Osteoblast (primary cell): ENCODE measurements around the gene NTF3. TPM values are rescaled to one million over a fixed set of nuclear protein-coding genes. Genes with fewer than 3 reads are reported as not detected.

Experiments
- DNase-seq: peaks from one replicate; pipeline ENCODE4 v3.0.0; 2011; ENCODE audit warnings: low spot score, mixed read lengths; ENCODE audit not compliant: insufficient read length; ENCODE audit errors: missing footprints
- H2AFZ ChIP-seq: 2 replicates; pipeline ENCODE4 v1.6.0; 2011; ENCODE audit warnings: mild to moderate bottlenecking, low read length
- H3K27ac ChIP-seq: 2 replicates; pipeline ENCODE4 v1.5.1; 2011; ENCODE audit warnings: mild to moderate bottlenecking, low read depth, low read length, moderate library complexity
- H3K27me3 ChIP-seq: 2 replicates; pipeline ENCODE4 v1.6.0; 2012; ENCODE audit warnings: mild to moderate bottlenecking, control low read depth, inconsistent platforms, low read length, moderate library complexity; ENCODE audit not compliant: insufficient read depth
- H3K36me3 ChIP-seq: 2 replicates; pipeline ENCODE4 v1.5.1; 2011; ENCODE audit warnings: mild to moderate bottlenecking, low read length, control low read depth, moderate library complexity; ENCODE audit not compliant: insufficient read depth
- H3K4me1 ChIP-seq: 2 replicates; pipeline ENCODE4 v1.5.1; 2011; ENCODE audit warnings: mild to moderate bottlenecking, low read length, control low read depth, moderate library complexity; ENCODE audit not compliant: insufficient read depth
- H3K4me2 ChIP-seq: 2 replicates; pipeline ENCODE4 v1.6.0; 2011; ENCODE audit warnings: mild to moderate bottlenecking, low read length; ENCODE audit not compliant: insufficient read depth
- H3K4me3 ChIP-seq: fragments of 200-600 bp; sonication (generic); 3 replicates; pipeline ENCODE4 v1.5.1; 2012; ENCODE audit warnings: mild to moderate bottlenecking, low read length, inconsistent platforms; ENCODE audit not compliant: insufficient read depth
- H3K79me2 ChIP-seq: 2 replicates; pipeline ENCODE4 v1.6.0; 2012; ENCODE audit warnings: mild to moderate bottlenecking, low read length, control low read depth, inconsistent platforms; ENCODE audit not compliant: insufficient read depth
- H3K9me3 ChIP-seq: 2 replicates; pipeline ENCODE4 v1.5.1; 2011; ENCODE audit warnings: low read depth, low read length, control low read depth
- H4K20me1 ChIP-seq: 2 replicates; pipeline ENCODE4 v1.6.0; 2012; ENCODE audit warnings: mild to moderate bottlenecking, low read length, control low read depth; ENCODE audit not compliant: insufficient read depth
- CTCF ChIP-seq: IDR thresholded peaks from 2 replicates; pipeline ENCODE4 v1.5.1; 2011; ENCODE audit warnings: mild to moderate bottlenecking, low read depth, low read length, moderate library complexity; ENCODE audit errors: extremely low read depth
- total RNA-seq: library from RNA; depleted of rRNA; stranded (reverse); fragments of >200 nt; gene quantifications from 2 replicates; pipeline ENCODE4 v1.2.3, GENCODE V29; 2012

NTF3 gene
- total RNA-seq, 1 donor = 1.1 TPM

- no peak overlapping the region for H3K4me3 ChIP-seq
- no peaks in the 10 kb centered on the region for H4K20me1 ChIP-seq
- H3K79me2 ChIP-seq = no peaks in the 10 kb centered on the region
- H3K36me3 ChIP-seq = no peaks in the 10 kb centered on the region
- no peak overlapping the region for H3K4me2 ChIP-seq
- H3K27me3 ChIP-seq = peaks cover 65% of the 10 kb centered on the region
- no peak for DNase-seq
- no peaks in the 10 kb centered on the region for H3K9me3 ChIP-seq
- no peak for TF ChIP-seq CTCF
- H3K27ac ChIP-seq = no peak overlapping the region
- H3K4me1 ChIP-seq = no peaks in the 10 kb centered on the region
- H2AFZ ChIP-seq = no peak overlapping the region
Measured at GRCh38 chr12:5429741-5430557, 2.0 kb upstream of the NTF3 start.

DNA sequence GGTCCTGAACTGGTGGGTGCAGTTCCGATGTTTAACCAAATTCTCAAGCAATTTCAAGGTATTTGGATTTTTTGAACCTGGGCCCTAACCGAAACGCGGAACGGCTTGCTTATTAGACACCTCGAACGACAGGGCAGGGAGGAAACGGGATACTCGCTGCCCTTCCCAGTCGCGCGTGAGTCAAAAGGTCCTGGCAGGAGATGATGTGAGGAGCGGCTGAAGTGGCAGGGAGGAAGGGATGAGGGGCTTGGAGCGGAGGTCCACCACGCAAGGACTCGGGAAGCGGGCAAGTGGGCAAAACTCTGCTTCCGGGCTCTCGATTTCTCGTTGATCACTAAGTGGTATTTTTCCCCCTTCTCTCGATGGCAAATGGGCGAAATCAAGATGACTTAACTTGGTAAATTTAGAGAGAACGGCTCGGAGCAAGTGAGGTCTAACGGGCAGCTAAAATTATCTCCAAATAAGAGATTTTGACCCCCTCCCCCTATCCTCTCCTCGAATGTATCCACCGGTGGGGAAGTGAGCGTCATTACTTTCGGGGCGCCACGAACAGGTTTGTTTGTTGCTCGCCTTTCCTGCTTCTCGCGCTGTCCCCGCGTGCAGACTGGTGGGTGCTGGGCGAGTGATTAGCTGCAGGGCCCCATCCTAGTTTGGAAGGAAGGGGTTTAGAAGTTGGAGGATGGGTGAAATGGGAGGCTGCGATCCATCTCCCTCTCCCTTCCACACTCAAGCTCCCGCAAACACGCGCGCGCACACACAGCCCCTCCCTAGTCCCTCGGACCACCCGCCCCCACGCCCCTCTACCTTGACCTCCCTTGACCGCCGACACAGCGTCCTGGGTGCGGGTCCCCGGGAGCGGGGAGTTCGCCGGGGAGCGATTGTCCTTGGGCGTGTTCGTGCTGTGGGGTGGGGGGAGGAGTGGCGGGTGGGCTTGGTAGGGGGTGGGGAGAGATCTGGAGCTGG lies 986 bp upstream of the NTF3 start:
- TF ChIP-seq CTCF = no peak

DNA sequence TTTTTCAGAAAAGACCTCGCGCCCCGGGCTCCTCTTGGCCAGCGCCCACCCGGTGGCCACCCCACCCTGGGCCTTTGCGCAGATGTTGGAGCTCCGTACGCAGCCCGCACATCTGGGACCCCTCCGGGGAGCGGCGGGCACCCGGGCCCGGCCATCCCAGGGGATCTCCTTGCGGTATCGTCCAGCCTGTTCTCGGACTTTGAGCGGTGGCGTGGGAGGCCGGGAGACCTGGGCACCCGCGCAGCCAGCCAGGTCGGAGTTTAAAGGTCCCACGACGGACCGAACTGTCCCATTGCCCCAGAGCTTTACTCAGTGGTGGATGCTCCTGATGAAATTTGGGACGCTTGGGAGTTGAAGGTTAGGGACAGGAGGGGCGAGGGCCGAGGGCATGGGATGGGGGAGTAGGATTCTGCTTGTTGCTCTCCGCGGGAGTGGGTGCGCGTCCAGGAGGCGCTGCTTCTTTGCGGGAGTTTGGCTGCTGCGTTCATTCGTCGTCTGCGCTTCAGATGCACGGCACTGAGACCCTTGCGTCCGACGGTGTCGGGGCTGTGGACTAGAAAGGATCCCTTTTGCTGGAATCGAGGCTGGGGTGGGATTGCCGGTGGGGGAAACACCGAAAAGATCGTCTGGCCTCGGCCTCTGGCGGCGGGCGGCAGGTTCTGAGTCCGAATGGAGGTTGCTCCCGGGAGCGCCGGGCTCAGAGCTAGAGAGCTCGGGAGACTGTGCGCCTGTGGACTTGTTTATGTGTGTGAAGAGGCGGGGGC lies 1.4 kb downstream of the NTF3 start:
- no peak for TF ChIP-seq CTCF
- Histone ChIP-seq H3K27ac (no peak overlapping the region), H3K4me1 (no peaks in the 10 kb centered on the region), H3K9me3 (peaks cover 1% of the 10 kb centered on the region), H3K4me2 (peak overlapping the region; percentile 67), H3K36me3 (no peaks in the 10 kb centered on the region), H4K20me1 (no peaks in the 10 kb centered on the region), H3K79me2 (no peaks in the 10 kb centered on the region), H2AFZ (no peak overlapping the region), H3K27me3 (peaks cover 67% of the 10 kb centered on the region), H3K4me3 (peak overlapping the region; percentile 33)
- DNase-seq = peak; percentile 86

More for the DNA sequence above, 986 bp upstream of the NTF3 start:
- Histone ChIP-seq H3K4me3 (no peak overlapping the region), H3K4me1 (no peaks in the 10 kb centered on the region), H3K27ac (no peak overlapping the region), H3K36me3 (no peaks in the 10 kb centered on the region), H4K20me1 (no peaks in the 10 kb centered on the region), H3K27me3 (peaks cover 70% of the 10 kb centered on the region), H3K4me2 (peak overlapping the region; percentile 50), H3K79me2 (no peaks in the 10 kb centered on the region), H2AFZ (peak overlapping the region; percentile 54), H3K9me3 (no peaks in the 10 kb centered on the region)
- peak; percentile 74 for DNase-seq
